Activated CD8-positive, alpha-beta T cell treated with anti-CD3 and anti-CD28 coated beads, Interleukin-2, amount 10 ng/mL, durations not matched to agents 7 days and 5 days (primary cell): ENCODE results near the gene FLOT2. TPM values are rescaled to one million over a fixed set of nuclear protein-coding genes. Genes with fewer than 3 reads are reported as not detected.

ENCODE experiments used
- ATAC-seq: fragments of 150-1000 bp; cut with Tn5 transposase; one replicate; pipeline ENCODE4 v1.10.0; 2021; ENCODE audit warnings: moderate library complexity
- CTCF ChIA-PET: fragments of 350-600 bp; sonication (Branson Sonifier 250); formaldehyde crosslinking; loops from one replicate; lab custom pipeline; 2021; ENCODE audit warnings: antibody characterized with exemption; lab: Charles Lee
- POLR2A ChIA-PET: fragments of 350-600 bp; sonication (Branson Sonifier 250); formaldehyde crosslinking; loops from one replicate; lab custom pipeline; 2021; ENCODE audit warnings: antibody characterized with exemption; lab: Charles Lee
- DNase-seq: peaks from one replicate; pipeline ENCODE4 v3.0.0-alpha.2; 2020
- H3K27ac Mint-ChIP-seq: one replicate; pipeline ENCODE4 v1.8.0; 2021; ENCODE audit warnings: mild to moderate bottlenecking, mixed read lengths
- H3K27me3 Mint-ChIP-seq: one replicate; pipeline ENCODE4 v1.8.0; 2021; ENCODE audit warnings: low read depth, mixed read lengths
- H3K36me3 Mint-ChIP-seq: one replicate; pipeline ENCODE4 v1.8.0; 2021; ENCODE audit warnings: low read depth, mixed read lengths
- H3K4me1 Mint-ChIP-seq: one replicate; pipeline ENCODE4 v1.8.0; 2021; ENCODE audit warnings: low read depth, mixed read lengths
- H3K4me3 Mint-ChIP-seq: one replicate; pipeline ENCODE4 v1.8.0; 2021; ENCODE audit warnings: mild to moderate bottlenecking, mixed read lengths
- H3K9me3 Mint-ChIP-seq: one replicate; pipeline ENCODE4 v1.8.0; 2022; ENCODE audit warnings: mixed read lengths; ENCODE audit not compliant: insufficient read depth
- total RNA-seq, 2 experiments: library from RNA; stranded (reverse); gene quantifications; one replicate each; pipeline ENCODE4 v1.2.3, GENCODE V29; 2021

FLOT2 gene
- 100 to 1,000 TPM; 197 to 198 TPM for total RNA-seq

- Mint-ChIP-seq H3K27ac (peak within 1 kb of the TSS; percentile 95), H3K4me3 (peak within 1 kb of the TSS; percentile 98), H3K36me3 (peaks cover 58% of the 10 kb centered on the region), H3K4me1 (peaks cover 66% of the 10 kb centered on the region), H3K27me3 (no peaks in the 10 kb centered on the region), H3K9me3 (no peaks in the 10 kb centered on the region)
- ATAC-seq (peak; percentile 74), DNase-seq (peak; percentile 73)
- POLR2A ChIA-PET, result interaction anchor here (0.9 to 2.6 kb wide), 9 partner anchors 26 to 177 kb away, joined by 3 to 23 read pairs (median 4); partner anchors contain the start of genes NEK8, PHF12, RPL23A and TLCD1
- CTCF ChIA-PET, result interaction anchor here (0.9 to 7.9 kb wide), 17 partner anchors 11 to 219 kb away, joined by 3 to 64 read pairs (median 5); partner anchors contain the start of genes PHF12, TLCD1 and TRAF4
These were observed at the start of gene FLOT2 for GRCh38 chr17:28896884-28897768. FLOT2 (minus strand) TSS chr17:28897733; CDS start chr17:28897574, 159 bp downstream.

- CTCF ChIA-PET, result interaction anchor here (0.9 to 3.1 kb wide), 5 partner anchors 14 to 219 kb away, joined by 4 to 14 read pairs (median 4); partner anchors contain the start of gene TLCD1
- DNase-seq, result no peak
- Mint-ChIP-seq H3K27ac (peak overlapping the region; percentile 60), H3K9me3 (no peaks in the 10 kb centered on the region), H3K4me3 (peak overlapping the region; percentile 31), H3K36me3 (peaks cover 66% of the 10 kb centered on the region), H3K4me1 (peaks cover 59% of the 10 kb centered on the region), H3K27me3 (no peaks in the 10 kb centered on the region)
- ATAC-seq, result no peak
- POLR2A ChIA-PET, result interaction anchor here (0.8 to 1.6 kb wide), 3 partner anchors 19 to 220 kb away, joined by 3 to 4 read pairs (median 3); no protein-coding TSS in a partner anchor
These were observed 48.7 kb upstream of the FLOT2 start for GRCh38 chr17:28946239-28946638.

- DNase-seq, result no peak
- Mint-ChIP-seq H3K36me3 (peaks cover 69% of the 10 kb centered on the region), H3K4me3 (no peak overlapping the region), H3K4me1 (peaks cover 69% of the 10 kb centered on the region), H3K27ac (no peak overlapping the region), H3K9me3 (no peaks in the 10 kb centered on the region), H3K27me3 (no peaks in the 10 kb centered on the region)
- no peak for ATAC-seq
- ChIA-PET CTCF (interaction anchor here (0.8 to 3.1 kb wide), 7 partner anchors 8 to 218 kb away, joined by 3 to 14 read pairs (median 4); partner anchors contain the start of gene TLCD1), POLR2A (interaction anchor here (0.5 to 1.6 kb wide), 2 partner anchors 18 to 298 kb away, joined by 3 to 4 read pairs; no protein-coding TSS in a partner anchor)
These were observed 47.6 kb upstream of the FLOT2 start for GRCh38 chr17:28944862-28945741.

- no peak overlapping the region for H3K27ac Mint-ChIP-seq
These were observed 46.8 kb upstream of the FLOT2 start for GRCh38 chr17:28944343-28944742.

GRCh38 chr17:28942925-28943324 is 45.4 kb upstream of the FLOT2 start:
- CTCF ChIA-PET, result interaction anchor here (1.1 to 1.2 kb wide), 3 partner anchors 11 to 179 kb away, joined by 3 to 5 read pairs (median 5); partner anchors contain the start of gene DHRS13

More at GRCh38 chr17:28944343-28944742, 46.8 kb upstream of the FLOT2 start:
- peaks cover 73% of the 10 kb centered on the region for H3K36me3 Mint-ChIP-seq
- H3K27me3 Mint-ChIP-seq, result no peaks in the 10 kb centered on the region
- H3K4me3 Mint-ChIP-seq, result no peak overlapping the region
- H3K9me3 Mint-ChIP-seq, result no peaks in the 10 kb centered on the region
- peaks cover 76% of the 10 kb centered on the region for H3K4me1 Mint-ChIP-seq
- ChIA-PET CTCF (interaction anchor here (1.1 to 3.1 kb wide), 7 partner anchors 9 to 217 kb away, joined by 4 to 14 read pairs (median 5); partner anchors contain the start of gene TLCD1), POLR2A (no interaction called here)
- no peak for ATAC-seq
- DNase-seq, result no peak

GRCh38 chr17:28941251-28941650 is 43.7 kb upstream of the FLOT2 start:
- H3K9me3 Mint-ChIP-seq, result no peaks in the 10 kb centered on the region
- H3K4me1 Mint-ChIP-seq, result peaks cover 74% of the 10 kb centered on the region
- CTCF ChIA-PET, result interaction anchor here (0.7 to 2.1 kb wide), 4 partner anchors 15 to 214 kb away, joined by 3 to 6 read pairs (median 4); partner anchors contain the start of gene FAM222B
- no peaks in the 10 kb centered on the region for H3K27me3 Mint-ChIP-seq
- POLR2A ChIA-PET, result interaction anchor here (0.7 kb wide), 1 partner anchor 15 kb away, joined by 4 read pairs; no protein-coding TSS in a partner anchor
- ATAC-seq, result no peak
- no peak for DNase-seq
- H3K36me3 Mint-ChIP-seq, result peaks cover 67% of the 10 kb centered on the region
- no peak overlapping the region for H3K4me3 Mint-ChIP-seq
- H3K27ac Mint-ChIP-seq, result no peak overlapping the region

More at GRCh38 chr17:28942925-28943324, 45.4 kb upstream of the FLOT2 start:
- POLR2A ChIA-PET, result no interaction called here
- peaks cover 69% of the 10 kb centered on the region for H3K36me3 Mint-ChIP-seq
- H3K9me3 Mint-ChIP-seq, result no peaks in the 10 kb centered on the region
- DNase-seq, result no peak
- H3K4me3 Mint-ChIP-seq, result no peak overlapping the region
- no peaks in the 10 kb centered on the region for H3K27me3 Mint-ChIP-seq
- H3K4me1 Mint-ChIP-seq, result peaks cover 76% of the 10 kb centered on the region
- H3K27ac Mint-ChIP-seq, result no peak overlapping the region
- ATAC-seq, result no peak

- ATAC-seq (no peak), DNase-seq (no peak)
- H3K4me1 Mint-ChIP-seq, result peaks cover 73% of the 10 kb centered on the region
- no peaks in the 10 kb centered on the region for H3K27me3 Mint-ChIP-seq
- H3K36me3 Mint-ChIP-seq, result peaks cover 67% of the 10 kb centered on the region
- no peaks in the 10 kb centered on the region for H3K9me3 Mint-ChIP-seq
- ChIA-PET POLR2A (no interaction called here), CTCF (interaction anchor here (0.7 to 2.1 kb wide), 4 partner anchors 39 to 214 kb away, joined by 3 to 6 read pairs (median 4); partner anchors contain the start of gene FAM222B)
- H3K27ac Mint-ChIP-seq, result no peak overlapping the region
- no peak overlapping the region for H3K4me3 Mint-ChIP-seq
These were observed 43.1 kb upstream of the FLOT2 start for GRCh38 chr17:28940675-28941074.

GRCh38 chr17:28940142-28940541 is 42.6 kb upstream of the FLOT2 start:
- Mint-ChIP-seq H3K27ac (peak overlapping the region; percentile 1), H3K4me3 (no peak overlapping the region), H3K27me3 (no peaks in the 10 kb centered on the region), H3K4me1 (peaks cover 69% of the 10 kb centered on the region), H3K9me3 (no peaks in the 10 kb centered on the region), H3K36me3 (peaks cover 64% of the 10 kb centered on the region)
- ATAC-seq (peak; percentile 57), DNase-seq (no peak)
- POLR2A ChIA-PET, result no interaction called here
- CTCF ChIA-PET, result interaction anchor here (1.0 to 4.8 kb wide), 8 partner anchors 10 to 213 kb away, joined by 3 to 18 read pairs (median 5); partner anchors contain the start of gene TLCD1

GRCh38 chr17:28938552-28938951 is 41.0 kb upstream of the FLOT2 start:
- Mint-ChIP-seq H3K9me3 (no peaks in the 10 kb centered on the region), H3K4me3 (no peak overlapping the region), H3K36me3 (peaks cover 64% of the 10 kb centered on the region), H3K27me3 (no peaks in the 10 kb centered on the region), H3K27ac (peak overlapping the region; percentile 52), H3K4me1 (peaks cover 64% of the 10 kb centered on the region)
- CTCF ChIA-PET, result interaction anchor here (1.7 to 4.8 kb wide), 5 partner anchors 9 to 211 kb away, joined by 4 to 18 read pairs (median 6); partner anchors contain the start of gene TLCD1
- POLR2A ChIA-PET, result interaction anchor here (1.1 to 2.2 kb wide), 3 partner anchors 10 to 68 kb away, joined by 3 to 10 read pairs (median 6); no protein-coding TSS in a partner anchor
- ATAC-seq, result no peak
- DNase-seq, result no peak

- H3K9me3 Mint-ChIP-seq, result no peaks in the 10 kb centered on the region
- ATAC-seq (no peak), DNase-seq (no peak)
- no peak overlapping the region for H3K4me3 Mint-ChIP-seq
- POLR2A ChIA-PET, result interaction anchor here (1.3 to 2.2 kb wide), 2 partner anchors 11 to 13 kb away, joined by 4 to 10 read pairs; no protein-coding TSS in a partner anchor
- no peaks in the 10 kb centered on the region for H3K27me3 Mint-ChIP-seq
- CTCF ChIA-PET, result interaction anchor here (0.7 to 4.8 kb wide), 12 partner anchors 7 to 290 kb away, joined by 3 to 18 read pairs (median 4); partner anchors contain the start of gene TLCD1
- peaks cover 62% of the 10 kb centered on the region for H3K4me1 Mint-ChIP-seq
- peaks cover 61% of the 10 kb centered on the region for H3K36me3 Mint-ChIP-seq
- H3K27ac Mint-ChIP-seq, result no peak overlapping the region
These were observed 39.7 kb upstream of the FLOT2 start for GRCh38 chr17:28937044-28937729.
